ENCODE measurements around the gene H6PD. TPM values are rescaled to one million over a fixed set of nuclear protein-coding genes. Genes with fewer than 3 reads are reported as not detected.

Gene H6PD
- total and polyA plus RNA-seq, 2 donors from 2014 or later = 5.7 to 64.3 TPM

DNA sequence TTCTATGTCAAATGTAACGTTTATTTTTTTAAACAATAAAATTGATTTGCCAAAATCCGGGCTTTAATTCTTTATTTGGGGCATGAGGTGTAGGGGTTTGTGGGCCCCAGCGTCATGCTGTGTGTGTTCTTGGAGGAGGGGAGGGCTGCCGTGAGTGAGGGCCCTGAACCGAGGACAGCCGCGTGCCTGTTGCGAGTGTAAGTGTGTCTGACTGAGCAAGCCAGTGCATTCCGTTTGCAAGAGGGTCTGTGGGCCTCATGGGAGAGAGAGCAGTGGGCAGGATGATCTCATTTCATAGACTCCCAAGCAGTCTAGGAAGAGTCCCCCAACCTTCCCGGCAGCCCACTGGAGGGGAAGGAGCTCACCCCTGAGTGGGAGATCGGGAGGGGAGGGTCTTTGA is 36.7 kb downstream of the H6PD start:
- FAIRE-seq (no peak), DNase-seq (peak in 4 of 5 donors; percentile 62 to 74 (median 68))
- TF ChIP-seq, protein P1, sequence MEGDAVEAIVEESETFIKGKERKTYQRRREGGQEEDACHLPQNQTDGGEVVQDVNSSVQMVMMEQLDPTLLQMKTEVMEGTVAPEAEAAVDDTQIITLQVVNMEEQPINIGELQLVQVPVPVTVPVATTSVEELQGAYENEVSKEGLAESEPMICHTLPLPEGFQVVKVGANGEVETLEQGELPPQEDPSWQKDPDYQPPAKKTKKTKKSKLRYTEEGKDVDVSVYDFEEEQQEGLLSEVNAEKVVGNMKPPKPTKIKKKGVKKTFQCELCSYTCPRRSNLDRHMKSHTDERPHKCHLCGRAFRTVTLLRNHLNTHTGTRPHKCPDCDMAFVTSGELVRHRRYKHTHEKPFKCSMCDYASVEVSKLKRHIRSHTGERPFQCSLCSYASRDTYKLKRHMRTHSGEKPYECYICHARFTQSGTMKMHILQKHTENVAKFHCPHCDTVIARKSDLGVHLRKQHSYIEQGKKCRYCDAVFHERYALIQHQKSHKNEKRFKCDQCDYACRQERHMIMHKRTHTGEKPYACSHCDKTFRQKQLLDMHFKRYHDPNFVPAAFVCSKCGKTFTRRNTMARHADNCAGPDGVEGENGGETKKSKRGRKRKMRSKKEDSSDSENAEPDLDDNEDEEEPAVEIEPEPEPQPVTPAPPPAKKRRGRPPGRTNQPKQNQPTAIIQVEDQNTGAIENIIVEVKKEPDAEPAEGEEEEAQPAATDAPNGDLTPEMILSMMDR (IDR thresholded peaks at IDR 0.05; ENCODE audit: borderline replicate concordance, extremely low read depth, insufficient read depth) = no peak
- Histone ChIP-seq H3K9me3 (ENCODE audit: control insufficient read depth in 2 of 3, insufficient read depth in 1 of 3, low read length in 3 of 3) (no peaks in the 10 kb centered on the region), H3K4me3 (ENCODE audit: low read length in 3 of 3) (no peak overlapping the region), H3K9ac (ENCODE audit: low read length in 3 of 3) (no peak overlapping the region), H3K4me1 (ENCODE audit: control insufficient read depth in 2 of 3, insufficient read depth in 2 of 3, low read depth in 1 of 3, low read length in 3 of 3) (peaks cover 0 to 2% (median 0%) of the 10 kb centered on the region in 3 donors), H3K36me3 (ENCODE audit: control insufficient read depth in 2 of 3, insufficient read depth in 3 of 3, low read length in 3 of 3) (peaks cover 0 to 4% (median 0%) of the 10 kb centered on the region in 3 donors), H3K27me3 (ENCODE audit: control insufficient read depth, insufficient read depth, low read length) (no peaks in the 10 kb centered on the region), H3K27ac (ENCODE audit: low read depth in 2 of 2, low read length in 2 of 2) (no peak overlapping the region)
- intact Hi-C loops (cut with DNase I) = no loop called here

DNA sequence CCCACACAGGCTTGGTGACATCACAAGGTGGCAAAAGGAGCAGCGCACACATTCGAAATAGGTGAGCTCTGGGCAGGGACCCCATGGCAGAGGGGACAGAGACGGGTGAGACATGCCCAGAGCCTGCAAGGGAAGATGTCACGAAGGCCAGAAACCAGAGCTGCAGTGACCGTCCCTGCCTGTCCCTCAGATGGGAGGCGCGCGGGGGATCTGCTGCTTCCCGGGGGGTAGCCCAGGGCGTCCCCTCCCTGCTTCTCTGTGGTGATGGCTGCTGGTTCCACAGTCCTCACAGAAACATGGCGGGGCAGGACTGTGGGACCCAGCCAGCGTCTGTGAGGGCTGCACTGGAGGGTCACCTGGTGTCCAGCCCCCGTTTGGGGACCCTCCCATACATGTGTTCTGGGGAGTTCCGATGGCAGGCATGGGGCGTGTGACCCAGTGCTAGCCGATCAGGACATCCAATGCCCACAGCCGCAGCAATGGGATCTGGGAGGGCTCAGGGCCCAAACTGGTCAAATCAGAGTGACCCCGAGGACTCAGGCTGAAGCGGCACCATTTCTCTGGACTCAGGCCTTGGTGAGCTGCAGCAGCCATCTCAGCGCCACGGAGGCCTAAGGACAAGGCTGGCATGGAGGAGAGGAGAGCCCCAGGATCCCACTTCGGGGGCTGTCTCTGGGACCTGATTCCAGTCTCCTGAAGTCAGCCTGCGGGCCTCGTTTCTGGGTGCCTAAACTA is 37.5 kb downstream of the H6PD start:
- DNase-seq = peak in 1 of 5 donors; percentile 51

DNA sequence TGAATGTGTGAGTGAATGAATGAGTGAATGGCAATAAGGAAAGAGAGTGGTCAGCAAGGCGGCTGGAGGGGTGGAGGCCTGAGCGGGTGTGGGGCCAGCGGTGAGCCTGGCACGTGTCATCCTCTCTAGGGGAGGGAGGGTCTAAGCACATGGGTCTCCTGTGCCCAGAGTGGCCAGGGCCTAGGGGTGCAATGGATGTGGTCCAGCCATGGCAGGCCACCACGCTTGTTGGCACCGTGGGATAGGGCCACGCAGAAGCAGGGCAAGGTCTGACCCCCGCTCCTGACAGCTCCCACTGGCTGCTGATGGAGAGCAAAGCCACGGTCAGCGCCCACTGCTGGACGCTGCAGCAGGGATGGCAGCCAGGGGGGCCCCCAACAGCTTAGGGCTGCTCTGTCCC is 38.6 kb downstream of the H6PD start:
- TF ChIP-seq, protein P1 (IDR thresholded peaks at IDR 0.05; ENCODE audit: borderline replicate concordance, extremely low read depth, insufficient read depth) = no peak
- Histone ChIP-seq H3K4me1 (ENCODE audit: control insufficient read depth in 2 of 3, insufficient read depth in 2 of 3, low read depth in 1 of 3, low read length in 3 of 3) (no peaks in the 10 kb centered on the region), H3K27me3 (ENCODE audit: control insufficient read depth, insufficient read depth, low read length) (no peaks in the 10 kb centered on the region), H3K4me3 (ENCODE audit: low read length in 3 of 3) (no peak overlapping the region), H3K36me3 (ENCODE audit: control insufficient read depth in 2 of 3, insufficient read depth in 3 of 3, low read length in 3 of 3) (peaks cover 0 to 4% (median 0%) of the 10 kb centered on the region in 3 donors), H3K27ac (ENCODE audit: low read depth in 2 of 2, low read length in 2 of 2) (no peak overlapping the region), H3K9ac (ENCODE audit: low read length in 3 of 3) (no peak overlapping the region), H3K9me3 (ENCODE audit: control insufficient read depth in 2 of 3, insufficient read depth in 1 of 3, low read length in 3 of 3) (no peaks in the 10 kb centered on the region)
- intact Hi-C loops (cut with DNase I) = no loop called here
- no peak for DNase-seq
- no peak for FAIRE-seq

More for the DNA sequence above, 37.5 kb downstream of the H6PD start:
- peaks cover 0 to 2% (median 0%) of the 10 kb centered on the region in 3 donors for H3K4me1 ChIP-seq (ENCODE audit: control insufficient read depth in 2 of 3, insufficient read depth in 2 of 3, low read depth in 1 of 3, low read length in 3 of 3)
- FAIRE-seq = no peak
- intact Hi-C loops (cut with DNase I) = no loop called here
- H3K36me3 ChIP-seq (ENCODE audit: control insufficient read depth in 2 of 3, insufficient read depth in 3 of 3, low read length in 3 of 3) = peaks cover 0 to 4% (median 0%) of the 10 kb centered on the region in 3 donors
- H3K9me3 ChIP-seq (ENCODE audit: control insufficient read depth in 2 of 3, insufficient read depth in 1 of 3, low read length in 3 of 3) = no peaks in the 10 kb centered on the region
- no peaks in the 10 kb centered on the region for H3K27me3 ChIP-seq (ENCODE audit: control insufficient read depth, insufficient read depth, low read length)
- TF ChIP-seq, protein P1 (IDR thresholded peaks at IDR 0.05; ENCODE audit: borderline replicate concordance, extremely low read depth, insufficient read depth) = no peak
- H3K4me3 ChIP-seq (ENCODE audit: low read length in 3 of 3) = no peak overlapping the region
- H3K27ac ChIP-seq (ENCODE audit: low read depth in 2 of 2, low read length in 2 of 2) = no peak overlapping the region
- H3K9ac ChIP-seq (ENCODE audit: low read length in 3 of 3) = no peak overlapping the region
